Adipocyte (in vitro differentiated cells): ENCODE data around the gene DYRK3.

ENCODE experiments used
- DNase-seq: peaks from one replicate; pipeline ENCODE4 v3.0.0-alpha.2; 2015; ENCODE audit warnings: low read depth
- H3K27me3 ChIP-seq: replicated peaks from 2 replicates; pipeline ENCODE4 v1.7.0; 2013; ENCODE audit warnings: mild to moderate bottlenecking, low read length, moderate library complexity; ENCODE audit not compliant: control insufficient read depth, insufficient read depth
- H3K36me3 ChIP-seq: 2 replicates; pipeline ENCODE4 v1.7.0; 2013; ENCODE audit warnings: low read length, mild to moderate bottlenecking, moderate library complexity; ENCODE audit not compliant: control insufficient read depth, insufficient read depth, severe bottlenecking
- H3K4me1 ChIP-seq: 2 replicates; pipeline ENCODE4 v1.7.0; 2013; ENCODE audit warnings: mild to moderate bottlenecking, low read length, moderate library complexity; ENCODE audit not compliant: control insufficient read depth, insufficient read depth
- H3K4me3 ChIP-seq: 2 replicates; pipeline ENCODE4 v1.7.0; 2013; ENCODE audit warnings: mild to moderate bottlenecking, low read length, moderate library complexity
- H3K9ac ChIP-seq: 2 replicates; pipeline ENCODE4 v1.7.0; 2013; ENCODE audit warnings: mild to moderate bottlenecking, low read length, moderate library complexity
- H3K9me3 ChIP-seq: 2 replicates; pipeline ENCODE4 v1.7.0; 2013; ENCODE audit warnings: mild to moderate bottlenecking, low read length, moderate library complexity; ENCODE audit not compliant: control insufficient read depth

DYRK3 gene

DNA sequence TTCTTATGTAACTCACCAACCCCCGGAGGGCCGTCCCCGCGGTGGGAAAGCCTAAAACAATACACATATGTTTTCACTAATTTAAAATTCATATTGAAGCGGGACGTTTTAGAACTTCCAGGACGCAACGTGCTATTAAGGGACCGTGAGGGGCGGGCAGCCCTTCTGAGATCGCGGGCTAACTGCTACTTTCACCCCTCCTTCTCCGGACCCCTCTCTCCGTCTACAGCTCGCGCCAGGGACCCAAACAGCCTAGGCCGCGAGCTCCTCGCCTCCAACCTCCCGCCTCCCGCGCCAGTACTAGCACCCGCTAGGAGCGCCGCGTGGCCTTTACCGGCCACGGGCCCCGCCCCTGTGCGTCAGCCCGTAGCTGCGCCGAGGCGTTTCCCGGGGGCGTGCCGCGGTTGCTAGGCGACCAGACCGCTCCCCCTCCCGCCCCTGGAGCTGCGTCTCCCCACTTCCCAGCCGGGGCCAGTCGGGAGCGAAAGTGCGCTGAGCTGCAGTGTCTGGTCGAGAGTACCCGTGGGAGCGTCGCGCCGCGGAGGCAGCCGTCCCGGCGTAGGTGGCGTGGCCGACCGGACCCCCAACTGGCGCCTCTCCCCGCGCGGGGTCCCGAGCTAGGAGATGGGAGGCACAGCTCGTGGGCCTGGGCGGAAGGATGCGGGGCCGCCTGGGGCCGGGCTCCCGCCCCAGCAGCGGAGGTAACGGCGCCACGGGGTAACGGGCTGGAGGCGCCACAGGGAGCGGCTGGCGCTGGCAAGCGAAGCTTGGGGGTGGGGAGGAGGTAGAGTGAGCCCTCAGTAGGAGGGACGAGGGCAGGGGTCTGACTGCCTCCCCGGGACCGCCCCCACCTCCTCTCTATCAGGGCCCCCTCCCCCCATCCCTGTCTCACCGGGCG, at the start of gene DYRK3:
Gene DYRK3, plus strand, starts transcription at position 457 of the 898 bp plus-strand sequence. Its CDS starts 168 bp downstream, at position 625.
- Histone ChIP-seq H3K36me3 (no peaks in the 10 kb centered on the region), H3K9me3 (no peaks in the 10 kb centered on the region), H3K9ac (peak within 1 kb of the TSS; percentile 89), H3K27me3 (no peaks in the 10 kb centered on the region), H3K4me3 (peak within 1 kb of the TSS; percentile 95), H3K4me1 (peaks cover 44% of the 10 kb centered on the region)
- peak; percentile 98 for DNase-seq

DNA sequence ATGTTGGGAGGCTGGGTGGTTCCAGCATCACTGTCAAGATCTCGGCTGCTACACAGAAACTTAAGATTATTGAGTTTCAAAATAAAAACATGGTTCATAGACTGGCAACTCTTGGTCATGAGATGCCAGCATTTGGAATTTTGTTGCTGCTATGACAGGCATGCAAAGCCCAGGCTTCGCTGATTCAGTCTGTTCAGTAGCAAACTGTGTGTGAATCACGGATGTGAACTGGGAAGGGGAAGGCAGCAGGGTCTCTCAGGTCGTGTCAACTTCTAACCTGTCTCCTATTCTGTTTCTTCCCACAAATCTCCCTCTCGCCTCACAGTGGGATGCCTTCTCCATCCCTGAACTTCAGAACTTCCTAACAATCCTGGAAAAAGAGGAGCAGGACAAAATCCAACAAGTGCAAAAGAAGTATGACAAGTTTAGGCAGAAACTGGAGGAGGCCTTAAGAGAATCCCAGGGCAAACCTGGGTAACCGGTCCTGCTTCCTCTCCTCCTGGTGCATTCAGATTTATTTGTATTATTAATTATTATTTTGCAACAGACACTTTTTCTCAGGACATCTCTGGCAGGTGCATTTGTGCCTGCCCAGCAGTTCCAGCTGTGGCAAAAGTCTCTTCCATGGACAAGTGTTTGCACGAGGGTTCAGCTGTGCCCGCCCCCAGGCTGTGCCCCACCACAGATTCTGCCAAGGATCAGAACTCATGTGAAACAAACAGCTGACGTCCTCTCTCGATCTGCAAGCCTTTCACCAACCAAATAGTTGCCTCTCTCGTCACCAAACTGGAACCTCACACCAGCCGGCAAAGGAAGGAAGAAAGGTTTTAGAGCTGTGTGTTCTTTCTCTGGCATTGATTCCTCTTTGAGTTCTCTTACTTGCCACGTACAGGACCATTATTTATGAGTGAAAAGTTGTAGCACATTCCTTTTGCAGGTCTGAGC, 48.6 kb upstream of the DYRK3 start:
- no peak for DNase-seq
- peaks cover 25% of the 10 kb centered on the region for H3K4me1 ChIP-seq
- H3K9ac ChIP-seq: no peak overlapping the region

DNA sequence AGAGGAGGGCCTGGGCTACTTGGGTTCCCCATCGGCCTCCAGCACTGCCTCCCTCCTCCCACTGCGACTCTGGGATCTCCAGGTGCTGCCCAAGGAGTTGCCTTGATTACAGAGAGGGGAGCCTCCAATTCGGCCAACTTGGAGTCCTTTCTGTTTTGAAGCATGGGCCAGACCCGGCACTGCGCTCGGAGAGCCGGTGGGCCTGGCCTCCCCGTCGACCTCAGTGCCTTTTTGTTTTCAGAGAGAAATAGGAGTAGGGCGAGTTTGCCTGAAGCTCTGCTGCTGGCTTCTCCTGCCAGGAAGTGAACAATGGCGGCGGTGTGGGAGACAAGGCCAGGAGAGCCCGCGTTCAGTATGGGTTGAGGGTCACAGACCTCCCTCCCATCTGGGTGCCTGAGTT, 47.4 kb upstream of the DYRK3 start:
- peaks cover 18% of the 10 kb centered on the region for H3K36me3 ChIP-seq
- no peak overlapping the region for H3K4me3 ChIP-seq
- no peak for DNase-seq
- H3K4me1 ChIP-seq: peaks cover 25% of the 10 kb centered on the region
- no peaks in the 10 kb centered on the region for H3K27me3 ChIP-seq
- H3K9ac ChIP-seq: no peak overlapping the region
- H3K9me3 ChIP-seq: no peaks in the 10 kb centered on the region

More for the DNA sequence above, 48.6 kb upstream of the DYRK3 start:
- peaks cover 9% of the 10 kb centered on the region for H3K36me3 ChIP-seq
- H3K4me3 ChIP-seq: no peak overlapping the region
- no peaks in the 10 kb centered on the region for H3K27me3 ChIP-seq
- no peaks in the 10 kb centered on the region for H3K9me3 ChIP-seq

DNA sequence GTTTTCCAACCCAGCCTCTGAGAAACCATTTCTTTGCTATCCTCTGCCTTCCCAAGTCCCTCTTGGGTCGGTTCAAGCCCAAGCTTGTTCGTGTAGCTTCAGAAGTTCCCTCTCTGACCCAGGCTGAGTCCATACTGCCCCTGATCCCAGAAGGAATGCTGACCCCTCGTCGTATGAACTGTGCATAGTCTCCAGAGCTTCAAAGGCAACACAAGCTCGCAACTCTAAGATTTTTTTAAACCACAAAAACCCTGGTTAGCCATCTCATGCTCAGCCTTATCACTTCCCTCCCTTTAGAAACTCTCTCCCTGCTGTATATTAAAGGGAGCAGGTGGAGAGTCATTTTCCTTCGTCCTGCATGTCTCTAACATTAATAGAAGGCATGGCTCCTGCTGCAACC, 46.8 kb upstream of the DYRK3 start:
- H3K9ac ChIP-seq: no peak overlapping the region
- no peak for DNase-seq
- H3K36me3 ChIP-seq: peaks cover 23% of the 10 kb centered on the region
- H3K4me3 ChIP-seq: no peak overlapping the region
- H3K9me3 ChIP-seq: no peaks in the 10 kb centered on the region
- H3K4me1 ChIP-seq: peaks cover 25% of the 10 kb centered on the region
- H3K27me3 ChIP-seq: no peaks in the 10 kb centered on the region

DNA sequence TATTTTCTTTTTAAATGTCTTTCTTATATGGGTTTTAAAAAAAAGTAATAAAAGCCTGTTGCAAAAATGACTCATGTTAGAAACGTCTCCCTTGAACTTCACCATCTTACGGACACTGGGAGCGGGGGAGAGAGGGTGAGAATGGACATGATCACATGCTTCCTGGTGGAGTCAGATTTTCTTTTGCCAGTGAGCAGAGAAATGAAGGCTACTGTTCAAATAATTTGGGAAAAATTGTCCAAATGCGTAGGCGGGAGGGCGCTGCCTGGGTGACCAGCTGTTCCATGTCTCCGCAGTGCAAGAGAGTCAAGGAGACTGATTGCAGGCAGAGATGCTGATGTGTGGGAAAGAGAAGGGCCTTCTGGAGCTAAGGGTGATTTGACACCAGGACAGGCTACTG, 46.1 kb upstream of the DYRK3 start:
- DNase-seq: peak; percentile 82
- H3K36me3 ChIP-seq: peaks cover 30% of the 10 kb centered on the region

DNA sequence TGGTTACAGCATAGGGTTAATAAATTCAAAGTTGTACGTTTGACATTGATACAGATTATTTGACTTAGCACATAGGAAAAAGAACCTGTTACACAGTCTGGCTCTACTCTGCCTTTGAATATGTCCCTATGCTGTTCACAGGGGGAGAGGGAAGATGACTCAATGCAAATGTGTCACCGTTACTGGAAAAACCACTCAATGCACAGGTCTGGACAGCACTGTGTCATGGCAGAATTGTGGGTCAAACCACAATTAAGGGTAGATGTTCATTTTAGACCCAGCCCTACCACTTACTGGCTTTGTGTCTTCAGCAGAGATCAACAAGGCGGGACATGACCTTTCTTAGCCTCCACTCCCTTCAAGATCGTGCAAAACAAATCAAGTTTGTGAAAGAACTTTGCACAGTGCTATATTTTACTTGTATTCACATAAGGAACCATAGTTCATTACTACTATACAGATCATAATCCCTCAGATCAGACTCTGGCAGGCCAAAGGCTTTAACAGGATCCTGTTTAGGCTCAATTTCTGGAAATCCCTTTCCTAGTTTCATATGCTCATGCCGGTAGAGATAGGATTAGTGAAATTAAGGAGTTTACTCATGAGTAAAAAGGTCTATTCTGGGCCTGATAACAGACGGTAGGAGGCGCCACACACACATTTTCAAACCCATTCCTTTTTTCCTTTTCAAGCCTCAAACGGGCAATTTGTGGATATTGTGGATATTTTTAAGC, 45.1 kb upstream of the DYRK3 start:
- no peak overlapping the region for H3K4me3 ChIP-seq
- H3K4me1 ChIP-seq: peaks cover 25% of the 10 kb centered on the region
- H3K36me3 ChIP-seq: peaks cover 40% of the 10 kb centered on the region
- no peaks in the 10 kb centered on the region for H3K27me3 ChIP-seq
- H3K9ac ChIP-seq: no peak overlapping the region
- H3K9me3 ChIP-seq: no peaks in the 10 kb centered on the region
- DNase-seq: peak; percentile 42

More for the DNA sequence above, 46.1 kb upstream of the DYRK3 start:
- no peaks in the 10 kb centered on the region for H3K27me3 ChIP-seq
- no peaks in the 10 kb centered on the region for H3K9me3 ChIP-seq
- H3K4me1 ChIP-seq: peaks cover 25% of the 10 kb centered on the region
- H3K4me3 ChIP-seq: no peak overlapping the region
- peak overlapping the region; percentile 6 for H3K9ac ChIP-seq

DNA sequence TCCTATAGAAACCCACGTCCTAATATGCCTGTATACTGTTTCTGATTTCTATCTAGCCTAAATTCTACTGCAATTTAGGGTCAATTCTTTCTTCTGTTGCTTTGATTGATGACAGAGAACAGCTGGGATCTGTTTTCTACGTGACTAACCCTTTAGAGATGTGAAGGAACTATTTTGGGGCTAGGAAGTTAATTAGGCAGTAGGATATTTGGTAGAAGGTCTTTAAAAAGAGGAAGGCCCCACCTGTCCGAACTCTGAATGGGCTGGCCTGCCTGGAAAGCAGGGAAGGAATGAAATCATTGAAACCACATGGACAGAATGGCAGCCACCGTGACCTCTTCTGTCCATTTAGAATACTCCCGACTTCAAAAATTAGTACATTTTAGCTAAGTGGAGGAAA, 44.1 kb upstream of the DYRK3 start:
- no peak for DNase-seq
- peaks cover 25% of the 10 kb centered on the region for H3K4me1 ChIP-seq
- no peak overlapping the region for H3K9ac ChIP-seq
- no peaks in the 10 kb centered on the region for H3K9me3 ChIP-seq
- H3K27me3 ChIP-seq: no peaks in the 10 kb centered on the region
- peaks cover 49% of the 10 kb centered on the region for H3K36me3 ChIP-seq
- no peak overlapping the region for H3K4me3 ChIP-seq

DNA sequence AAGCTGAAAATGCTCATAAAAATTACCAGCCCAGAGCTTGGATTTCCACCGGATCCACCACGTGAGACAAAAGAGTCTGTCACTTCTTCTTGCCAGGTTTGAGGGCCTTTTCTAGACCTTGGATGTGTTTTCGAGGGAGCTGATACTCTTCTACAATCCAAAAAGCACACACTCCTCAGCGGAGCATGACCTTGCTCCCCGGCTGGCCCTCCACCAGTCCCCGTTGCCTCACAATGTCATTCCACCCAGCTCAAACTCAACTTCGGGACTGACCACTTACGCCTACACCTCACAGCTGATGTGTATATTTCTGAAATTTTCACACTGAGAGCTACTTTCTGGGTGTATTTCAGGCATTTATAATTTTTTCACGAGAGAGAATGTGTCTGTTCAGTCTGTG, 43.6 kb upstream of the DYRK3 start:
- Histone ChIP-seq H3K9ac (no peak overlapping the region), H3K4me3 (no peak overlapping the region), H3K4me1 (peaks cover 25% of the 10 kb centered on the region), H3K27me3 (no peaks in the 10 kb centered on the region), H3K9me3 (no peaks in the 10 kb centered on the region), H3K36me3 (peaks cover 53% of the 10 kb centered on the region)
- no peak for DNase-seq

DNA sequence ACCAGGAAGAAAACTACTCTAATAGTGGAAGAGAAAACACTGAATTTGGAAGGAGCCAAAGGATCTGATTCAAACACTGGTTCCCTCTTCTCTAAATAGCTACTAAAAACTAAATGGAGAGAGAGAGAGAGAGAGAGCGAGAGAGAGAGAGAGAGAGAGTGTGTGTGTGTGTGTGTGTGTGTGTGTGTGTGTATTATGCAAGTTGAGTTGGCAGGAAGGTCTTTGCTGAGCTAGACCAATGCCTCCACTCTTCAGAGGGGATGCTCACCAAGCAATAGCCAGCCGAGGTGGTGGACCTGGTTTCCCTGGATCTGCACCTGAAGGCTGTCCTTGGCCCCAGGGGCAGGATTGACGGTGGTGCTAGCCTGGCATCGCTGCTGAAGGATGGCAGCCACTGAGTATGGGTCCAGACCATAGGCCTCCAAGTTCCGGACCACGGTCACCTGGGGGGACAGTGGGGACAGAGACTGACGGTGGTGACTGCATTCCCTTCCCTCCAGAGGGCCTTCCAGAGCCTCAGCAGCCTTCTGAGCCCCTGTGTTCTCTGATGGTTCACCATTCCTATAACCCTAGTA, 41.9 kb upstream of the DYRK3 start:
- H3K4me1 ChIP-seq: peaks cover 22% of the 10 kb centered on the region
- DNase-seq: no peak
- no peak overlapping the region for H3K9ac ChIP-seq
- H3K27me3 ChIP-seq: no peaks in the 10 kb centered on the region
- H3K4me3 ChIP-seq: no peak overlapping the region
- no peaks in the 10 kb centered on the region for H3K9me3 ChIP-seq
- H3K36me3 ChIP-seq: peaks cover 65% of the 10 kb centered on the region

DNA sequence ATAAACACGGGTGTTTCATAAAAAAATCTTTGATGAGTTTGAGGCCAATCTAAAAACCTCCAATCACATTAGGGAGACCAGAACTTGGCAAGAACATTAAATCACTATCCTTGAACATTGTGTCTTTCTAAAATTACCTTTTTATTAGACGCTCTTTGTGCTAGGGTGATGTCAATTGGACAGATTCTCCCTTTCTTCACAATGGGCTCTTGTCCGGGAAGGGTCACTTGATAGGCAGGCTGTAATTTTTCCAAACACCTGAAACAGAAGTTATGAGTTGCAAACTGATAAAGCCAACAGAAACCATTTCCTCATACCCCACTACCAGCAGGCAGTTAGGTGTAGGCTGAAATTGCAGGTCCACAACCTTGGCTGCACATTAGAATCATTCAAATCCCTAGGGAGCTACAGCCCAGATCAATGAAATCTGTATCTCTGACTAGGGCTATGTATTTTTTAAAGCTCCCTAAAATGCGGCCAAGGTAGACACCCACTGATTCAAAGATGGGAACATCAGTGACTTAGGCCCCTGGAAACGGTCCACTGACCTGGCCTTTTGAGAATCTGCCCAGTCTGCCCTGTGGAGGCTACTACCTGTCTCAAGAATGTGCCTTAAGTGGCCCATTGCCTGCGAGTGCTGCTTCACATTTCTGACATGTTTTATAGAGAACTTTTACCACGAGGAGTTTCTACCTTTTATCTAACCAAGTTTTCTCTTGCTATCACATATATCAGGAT, 39.6 kb upstream of the DYRK3 start:
- no peak for DNase-seq
- no peaks in the 10 kb centered on the region for H3K27me3 ChIP-seq
- H3K4me3 ChIP-seq: no peak overlapping the region
- H3K4me1 ChIP-seq: peaks cover 11% of the 10 kb centered on the region
- H3K9me3 ChIP-seq: no peaks in the 10 kb centered on the region
- H3K36me3 ChIP-seq: peaks cover 83% of the 10 kb centered on the region
- no peak overlapping the region for H3K9ac ChIP-seq
